CD14-positive monocyte (primary cell): ENCODE results near the gene CD46. TPM values are rescaled to one million over a fixed set of nuclear protein-coding genes. Genes with fewer than 3 reads are reported as not detected.

ENCODE experiments used
- DNase-seq, 3 donors: peaks; one replicate each; pipeline ENCODE4 v3.0.0-alpha.2; 2011 to 2022
- H2AFZ ChIP-seq: 2 replicates; pipeline ENCODE4 v1.6.0; 2012; ENCODE audit warnings: mild to moderate bottlenecking, low read depth, low read length, inconsistent platforms; ENCODE audit not compliant: insufficient read depth, poor library complexity, severe bottlenecking
- H3K27ac ChIP-seq, 2 donors: 1 replicate in 1 of 2; 2 replicates in 1 of 2; pipeline ENCODE4 v1.5.1; 2012 to 2013; ENCODE audit warnings: low read length in 2 of 2, control low read depth in 1 of 2, inconsistent platforms in 1 of 2, low read depth in 1 of 2, mild to moderate bottlenecking in 1 of 2
- H3K27me3 ChIP-seq, 2 donors: one replicate each; pipeline versions ENCODE4 v1.6.0 to v1.6.1; 2011 to 2013; ENCODE audit warnings: low read length in 2 of 2; ENCODE audit not compliant: control insufficient read depth in 2 of 2, insufficient read depth in 2 of 2
- H3K36me3 ChIP-seq, 2 donors: replicated peaks in 1 of 2; 1 replicate in 1 of 2; 2 replicates in 1 of 2; pipeline versions ENCODE4 v1.5.1 to v1.6.1; 2012 to 2013; ENCODE audit warnings: low read length in 2 of 2, control low read depth in 1 of 2, inconsistent platforms in 1 of 2, mild to moderate bottlenecking in 1 of 2; ENCODE audit not compliant: insufficient read depth in 2 of 2, control insufficient read depth in 1 of 2
- H3K4me1 ChIP-seq, 2 donors: 1 replicate in 1 of 2; 2 replicates in 1 of 2; pipeline versions ENCODE4 v1.5.1 to v1.6.1; 2012 to 2013; ENCODE audit warnings: low read length in 2 of 2, control low read depth in 1 of 2, inconsistent platforms in 1 of 2, mild to moderate bottlenecking in 1 of 2, moderate library complexity in 1 of 2; ENCODE audit not compliant: insufficient read depth in 2 of 2, control insufficient read depth in 1 of 2
- H3K4me2 ChIP-seq: replicated peaks from 2 replicates; pipeline ENCODE3; 2012; ENCODE audit warnings: low read length, moderate library complexity, mild to moderate bottlenecking; ENCODE audit not compliant: poor library complexity, severe bottlenecking; ENCODE audit errors: extremely low read depth
- H3K4me3 ChIP-seq, 3 experiments: fragments of 200-600 bp in 1 of 3; sonication (generic) in 1 of 3; replicated peaks in 1 of 3; 1 replicate in 2 of 3; 2 replicates in 1 of 3; pipeline ENCODE4 v1.5.1; 2011 to 2013; ENCODE audit warnings: low read length in 3 of 3, mild to moderate bottlenecking in 3 of 3, control low read depth in 2 of 3, low read depth in 2 of 3, inconsistent platforms in 1 of 3, moderate library complexity in 1 of 3
- H3K79me2 ChIP-seq: 2 replicates; pipeline ENCODE4 v1.6.0; 2012; ENCODE audit warnings: mild to moderate bottlenecking, control low read depth, inconsistent platforms, low read length, moderate library complexity; ENCODE audit not compliant: insufficient read depth
- H3K9ac ChIP-seq: 2 replicates; pipeline ENCODE4 v1.6.0; 2017; ENCODE audit warnings: low read length, mild to moderate bottlenecking; ENCODE audit not compliant: insufficient read depth, poor library complexity, severe bottlenecking
- H3K9me3 ChIP-seq, 2 donors: replicated peaks in 1 of 2; 1 replicate in 1 of 2; 2 replicates in 1 of 2; pipeline versions ENCODE4 v1.5.1 to v1.6.1; 2012 to 2013; ENCODE audit warnings: low read length in 2 of 2, control low read depth in 1 of 2; ENCODE audit not compliant: control insufficient read depth in 1 of 2, insufficient read depth in 1 of 2
- H4K20me1 ChIP-seq: 2 replicates; pipeline ENCODE4 v1.6.0; 2012; ENCODE audit warnings: mild to moderate bottlenecking, low read length, control low read depth, moderate library complexity; ENCODE audit not compliant: insufficient read depth
- H3K27ac Mint-ChIP-seq, 7 donors: one replicate each; pipeline ENCODE4 v1.8.0; 2020; ENCODE audit warnings: mild to moderate bottlenecking in 7 of 7, mixed read lengths in 7 of 7, moderate library complexity in 6 of 7, inconsistent platforms in 2 of 7
- H3K27me3 Mint-ChIP-seq, 3 donors: one replicate each; pipeline ENCODE4 v1.8.0; 2021 to 2022; ENCODE audit warnings: low read depth in 3 of 3, mild to moderate bottlenecking in 3 of 3, mixed read lengths in 3 of 3, moderate library complexity in 3 of 3, inconsistent platforms in 1 of 3
- H3K36me3 Mint-ChIP-seq, 2 donors: one replicate each; pipeline ENCODE4 v1.8.0; 2020; ENCODE audit warnings: mixed read lengths in 2 of 2, inconsistent platforms in 1 of 2, mild to moderate bottlenecking in 1 of 2
- H3K4me1 Mint-ChIP-seq: one replicate; pipeline ENCODE4 v1.8.0; 2020; ENCODE audit warnings: mild to moderate bottlenecking, mixed read lengths
- H3K4me3 Mint-ChIP-seq, 2 donors: one replicate each; pipeline ENCODE4 v1.8.0; 2020; ENCODE audit warnings: mild to moderate bottlenecking in 2 of 2, mixed read lengths in 2 of 2, moderate library complexity in 1 of 2
- H3K9me3 Mint-ChIP-seq, 7 donors: one replicate each; pipeline ENCODE4 v1.8.0; 2020 to 2022; ENCODE audit warnings: mixed read lengths in 7 of 7, mild to moderate bottlenecking in 6 of 7, moderate library complexity in 6 of 7, inconsistent platforms in 2 of 7
- WGBS: methylation state at CpG from one replicate; pipeline ENCODE4 v1.1.5; 2013; ENCODE audit warnings: missing lambda C conversion rate; ENCODE audit not compliant: insufficient coverage; 5-methylcytosine and 5-hydroxymethylcytosine counted together
- intact Hi-C, 2 donors: fragments of 100-400 bp; cut with micrococcal nuclease; formaldehyde crosslinking; loops; one replicate each; pipeline versions ENCODE4 v1.15.0 to v1.15.1; 2023
- polyA plus RNA-seq, 3 donors: library from polyadenylated mRNA; depleted of rRNA in 1 of 3; unstranded in 2 of 3; stranded (reverse) in 1 of 3; fragments of 300-500 nt in 2 of 3; fragments of >200 nt in 1 of 3; fragmentation: Illumina TruSeq in 2 of 3; gene quantifications; 1 replicate in 2 of 3; 2 replicates in 1 of 3; pipeline ENCODE4 v1.2.3, GENCODE V29; 2012 to 2021
- TF ChIP-seq, protein P1 (sequence below): fragments of 200-600 bp; IDR thresholded peaks from one replicate; pipeline ENCODE4 v1.8.0; 2022; ENCODE audit warnings: antibody characterized with exemption, mild to moderate bottlenecking

The CD46 gene
- polyA plus RNA-seq, 3 donors: 139 to 259 (median 210) TPM

GRCh38 chr1:207813946-207814345, 62.1 kb downstream of the CD46 start:
- peaks cover 15% of the 10 kb centered on the region for H3K79me2 ChIP-seq
- Mint-ChIP-seq H3K4me1 (peaks cover 66% of the 10 kb centered on the region), H3K4me3 (no peak overlapping the region), H3K36me3 (peaks cover 85 to 93% of the 10 kb centered on the region in 2 donors), H3K27me3 (peaks cover 0 to 2% (median 1%) of the 10 kb centered on the region in 3 donors), H3K27ac (peak overlapping the region in 6 of 7 donors; percentile 47 to 90 (median 69)), H3K9me3 (peaks cover 0 to 2% (median 0%) of the 10 kb centered on the region in 7 donors)
- H2AFZ ChIP-seq: no peak overlapping the region
- peaks cover 70% of the 10 kb centered on the region for H4K20me1 ChIP-seq
- peak overlapping the region; percentile 0 to 20 for H3K27ac ChIP-seq
- peaks cover 54 to 92% of the 10 kb centered on the region in 2 donors for H3K36me3 ChIP-seq
- TF ChIP-seq, protein P1, sequence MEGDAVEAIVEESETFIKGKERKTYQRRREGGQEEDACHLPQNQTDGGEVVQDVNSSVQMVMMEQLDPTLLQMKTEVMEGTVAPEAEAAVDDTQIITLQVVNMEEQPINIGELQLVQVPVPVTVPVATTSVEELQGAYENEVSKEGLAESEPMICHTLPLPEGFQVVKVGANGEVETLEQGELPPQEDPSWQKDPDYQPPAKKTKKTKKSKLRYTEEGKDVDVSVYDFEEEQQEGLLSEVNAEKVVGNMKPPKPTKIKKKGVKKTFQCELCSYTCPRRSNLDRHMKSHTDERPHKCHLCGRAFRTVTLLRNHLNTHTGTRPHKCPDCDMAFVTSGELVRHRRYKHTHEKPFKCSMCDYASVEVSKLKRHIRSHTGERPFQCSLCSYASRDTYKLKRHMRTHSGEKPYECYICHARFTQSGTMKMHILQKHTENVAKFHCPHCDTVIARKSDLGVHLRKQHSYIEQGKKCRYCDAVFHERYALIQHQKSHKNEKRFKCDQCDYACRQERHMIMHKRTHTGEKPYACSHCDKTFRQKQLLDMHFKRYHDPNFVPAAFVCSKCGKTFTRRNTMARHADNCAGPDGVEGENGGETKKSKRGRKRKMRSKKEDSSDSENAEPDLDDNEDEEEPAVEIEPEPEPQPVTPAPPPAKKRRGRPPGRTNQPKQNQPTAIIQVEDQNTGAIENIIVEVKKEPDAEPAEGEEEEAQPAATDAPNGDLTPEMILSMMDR: no peak
- H3K4me1 ChIP-seq: peaks cover 32 to 44% of the 10 kb centered on the region in 2 donors
- no peak overlapping the region for H3K9ac ChIP-seq
- DNase-seq: no peak
- intact Hi-C loops: no loop called here
- H3K9me3 ChIP-seq: no peaks in the 10 kb centered on the region
- 100% methylated on average over 2 of the region's 3 CpGs for WGBS
- H3K4me3 ChIP-seq: no peak overlapping the region
- no peaks in the 10 kb centered on the region for H3K27me3 ChIP-seq
- no peak overlapping the region for H3K4me2 ChIP-seq

- Mint-ChIP-seq H3K36me3 (peaks cover 85 to 91% of the 10 kb centered on the region in 2 donors), H3K9me3 (peaks cover 0 to 2% (median 0%) of the 10 kb centered on the region in 7 donors), H3K27ac (peak overlapping the region in 6 of 7 donors; percentile 18 to 74 (median 42)), H3K4me1 (peaks cover 62% of the 10 kb centered on the region), H3K27me3 (peaks cover 0 to 2% (median 1%) of the 10 kb centered on the region in 3 donors), H3K4me3 (no peak overlapping the region)
- no peak overlapping the region for H3K4me2 ChIP-seq
- H2AFZ ChIP-seq: no peak overlapping the region
- 98% methylated on average over 4 of the region's 4 CpGs for WGBS
- H3K27ac ChIP-seq: no peak overlapping the region
- peaks cover 54 to 92% of the 10 kb centered on the region in 2 donors for H3K36me3 ChIP-seq
- H3K27me3 ChIP-seq: no peaks in the 10 kb centered on the region
- peaks cover 32 to 44% of the 10 kb centered on the region in 2 donors for H3K4me1 ChIP-seq
- TF ChIP-seq, protein P1: no peak
- no peaks in the 10 kb centered on the region for H3K9me3 ChIP-seq
- peaks cover 20% of the 10 kb centered on the region for H3K79me2 ChIP-seq
- H3K9ac ChIP-seq: no peak overlapping the region
- intact Hi-C loops: no loop called here
- no peak for DNase-seq
- peaks cover 75% of the 10 kb centered on the region for H4K20me1 ChIP-seq
- H3K4me3 ChIP-seq: no peak overlapping the region
Measured at GRCh38 chr1:207814469-207814868, 62.6 kb downstream of the CD46 start.
